ENCODE data around the gene MACROD2. TPM values are rescaled to one million over a fixed set of nuclear protein-coding genes. Genes with fewer than 3 reads are reported as not detected.

The MACROD2 gene
- total and polyA plus RNA-seq, 4 donors = 13.0 to 67.1 (median 20.7) TPM

- Histone ChIP-seq H3K9me3 (ENCODE audit: control insufficient read depth in 4 of 4, insufficient read depth in 3 of 4, low read length in 3 of 4) (peaks cover 0 to 3% (median 0%) of the 10 kb centered on the region in 4 donors), H3K27me3 (ENCODE audit: control insufficient read depth in 3 of 3, insufficient read depth in 3 of 3, low read length in 2 of 3) (no peaks in the 10 kb centered on the region), H3K4me1 (ENCODE audit: control insufficient read depth in 5 of 5, insufficient read depth in 5 of 5, low read length in 5 of 5) (no peaks in the 10 kb centered on the region), H3K36me3 (ENCODE audit: control insufficient read depth in 4 of 4, insufficient read depth in 4 of 4, low read length in 4 of 4) (no peaks in the 10 kb centered on the region), H3K9ac (ENCODE audit: insufficient read depth in 1 of 2, low read length in 2 of 2) (no peak overlapping the region), H3K27ac (ENCODE audit: low read depth in 1 of 2, low read length in 1 of 2) (no peak overlapping the region), H3K4me3 (no peak overlapping the region)
- TF ChIP-seq, protein P1, sequence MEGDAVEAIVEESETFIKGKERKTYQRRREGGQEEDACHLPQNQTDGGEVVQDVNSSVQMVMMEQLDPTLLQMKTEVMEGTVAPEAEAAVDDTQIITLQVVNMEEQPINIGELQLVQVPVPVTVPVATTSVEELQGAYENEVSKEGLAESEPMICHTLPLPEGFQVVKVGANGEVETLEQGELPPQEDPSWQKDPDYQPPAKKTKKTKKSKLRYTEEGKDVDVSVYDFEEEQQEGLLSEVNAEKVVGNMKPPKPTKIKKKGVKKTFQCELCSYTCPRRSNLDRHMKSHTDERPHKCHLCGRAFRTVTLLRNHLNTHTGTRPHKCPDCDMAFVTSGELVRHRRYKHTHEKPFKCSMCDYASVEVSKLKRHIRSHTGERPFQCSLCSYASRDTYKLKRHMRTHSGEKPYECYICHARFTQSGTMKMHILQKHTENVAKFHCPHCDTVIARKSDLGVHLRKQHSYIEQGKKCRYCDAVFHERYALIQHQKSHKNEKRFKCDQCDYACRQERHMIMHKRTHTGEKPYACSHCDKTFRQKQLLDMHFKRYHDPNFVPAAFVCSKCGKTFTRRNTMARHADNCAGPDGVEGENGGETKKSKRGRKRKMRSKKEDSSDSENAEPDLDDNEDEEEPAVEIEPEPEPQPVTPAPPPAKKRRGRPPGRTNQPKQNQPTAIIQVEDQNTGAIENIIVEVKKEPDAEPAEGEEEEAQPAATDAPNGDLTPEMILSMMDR (IDR thresholded peaks at IDR 0.05; ENCODE audit: control extremely low read depth, extremely low read depth) = no peak
- 91 to 92% methylated on average over 1 of the region's 1 CpG for WGBS, 2 donors
- DNase-seq = no peak
- no peak for ATAC-seq (ENCODE audit: insufficient read depth, low FRiP score)
Observed at GRCh38 chr20:14525426-14525825, 530.1 kb downstream of the MACROD2 start.

DNA sequence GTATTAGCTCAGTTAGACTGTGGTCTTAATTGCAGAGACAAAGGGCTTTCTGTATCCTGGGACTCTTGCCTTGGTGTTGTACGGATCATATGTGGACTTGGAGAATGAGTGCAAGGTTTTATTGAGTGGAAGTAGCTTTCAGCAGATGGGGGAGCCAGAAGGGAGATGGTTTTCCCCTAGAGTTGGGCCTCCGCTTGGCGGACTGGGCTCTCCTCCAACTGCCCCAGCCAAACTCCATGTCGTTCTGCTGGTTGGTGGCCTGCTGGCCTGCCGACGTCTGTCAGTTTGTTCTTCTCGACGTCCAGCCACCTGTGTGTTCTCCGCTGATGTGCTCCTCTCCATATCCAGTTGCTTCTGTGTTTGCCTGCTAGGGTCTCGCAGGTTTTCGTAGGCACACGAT lies 531.6 kb downstream of the MACROD2 start:
- Histone ChIP-seq H3K27ac (ENCODE audit: low read depth in 1 of 2, low read length in 1 of 2) (no peak overlapping the region), H3K36me3 (ENCODE audit: control insufficient read depth in 4 of 4, insufficient read depth in 4 of 4, low read length in 4 of 4) (no peaks in the 10 kb centered on the region), H3K9me3 (ENCODE audit: control insufficient read depth in 4 of 4, insufficient read depth in 3 of 4, low read length in 3 of 4) (peaks cover 0 to 3% (median 0%) of the 10 kb centered on the region in 4 donors), H3K27me3 (ENCODE audit: control insufficient read depth in 3 of 3, insufficient read depth in 3 of 3, low read length in 2 of 3) (no peaks in the 10 kb centered on the region), H3K4me3 (no peak overlapping the region), H3K4me1 (ENCODE audit: control insufficient read depth in 5 of 5, insufficient read depth in 5 of 5, low read length in 5 of 5) (no peaks in the 10 kb centered on the region), H3K9ac (ENCODE audit: insufficient read depth in 1 of 2, low read length in 2 of 2) (no peak overlapping the region)
- TF ChIP-seq, protein P1 (IDR thresholded peaks at IDR 0.05; ENCODE audit: control extremely low read depth, extremely low read depth) = no peak
- ATAC-seq (ENCODE audit: insufficient read depth, low FRiP score) (no peak), DNase-seq (no peak)
- 92 to 93% methylated on average over 12 of the region's 12 CpGs for WGBS, 2 donors

DNA sequence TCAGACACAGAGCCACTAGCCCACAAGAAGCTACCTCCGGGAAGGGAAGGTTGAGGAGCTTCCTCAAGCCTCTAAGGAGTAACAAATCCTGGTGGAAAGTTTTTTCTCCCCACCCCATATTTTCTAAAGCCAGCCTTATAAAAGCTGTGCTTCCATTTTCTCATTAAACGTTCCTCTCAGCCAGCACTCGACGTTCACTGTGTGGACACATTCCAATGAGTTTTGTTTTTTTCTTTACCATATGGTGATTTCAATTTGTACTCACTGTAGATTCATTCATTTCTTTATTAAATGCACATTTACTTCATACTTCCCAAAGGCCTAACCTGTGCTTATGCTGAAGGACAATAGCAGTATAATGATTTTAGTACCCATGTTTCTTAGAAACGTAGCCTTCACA lies 536.5 kb downstream of the MACROD2 start:
- TF ChIP-seq, protein P1 (IDR thresholded peaks at IDR 0.05; ENCODE audit: control extremely low read depth, extremely low read depth) = no peak
- H3K9ac ChIP-seq (ENCODE audit: insufficient read depth in 1 of 2, low read length in 2 of 2) = no peak overlapping the region
- no peak overlapping the region for H3K4me3 ChIP-seq
- no peaks in the 10 kb centered on the region for H3K9me3 ChIP-seq (ENCODE audit: control insufficient read depth in 4 of 4, insufficient read depth in 3 of 4, low read length in 3 of 4)
- H3K27me3 ChIP-seq (ENCODE audit: control insufficient read depth in 3 of 3, insufficient read depth in 3 of 3, low read length in 2 of 3) = no peaks in the 10 kb centered on the region
- ATAC-seq (ENCODE audit: insufficient read depth, low FRiP score) (no peak), DNase-seq (no peak)
- 80 to 87% methylated on average over 5 of the region's 5 CpGs for WGBS, 2 donors
- H3K27ac ChIP-seq (ENCODE audit: low read depth in 1 of 2, low read length in 1 of 2) = no peak overlapping the region
- H3K36me3 ChIP-seq (ENCODE audit: control insufficient read depth in 4 of 4, insufficient read depth in 4 of 4, low read length in 4 of 4) = no peaks in the 10 kb centered on the region
- no peaks in the 10 kb centered on the region for H3K4me1 ChIP-seq (ENCODE audit: control insufficient read depth in 5 of 5, insufficient read depth in 5 of 5, low read length in 5 of 5)

DNA sequence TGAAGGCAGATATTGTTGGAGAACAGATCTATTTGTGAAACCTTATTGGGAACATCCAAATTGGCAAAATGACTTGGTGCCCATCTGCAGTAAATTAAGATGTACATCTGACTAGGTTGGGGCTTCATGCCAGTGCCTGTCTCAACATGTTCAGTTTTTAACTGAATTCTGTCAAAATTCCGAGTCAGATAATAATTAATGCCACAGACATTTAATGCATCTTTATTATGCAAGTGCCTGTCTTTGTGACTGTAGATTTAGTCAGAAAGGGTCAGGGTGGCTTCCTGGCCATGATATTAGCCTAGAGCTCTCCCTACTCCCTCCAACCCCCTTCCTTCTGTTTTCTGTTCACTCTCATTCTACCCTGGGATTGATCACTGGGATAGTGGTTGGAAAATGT lies 541.4 kb downstream of the MACROD2 start:
- TF ChIP-seq, protein P1 (IDR thresholded peaks at IDR 0.05; ENCODE audit: control extremely low read depth, extremely low read depth) = no peak
- 79 to 83% methylated on average over 1 of the region's 1 CpG for WGBS, 2 donors
- DNase-seq = no peak
- H3K27ac ChIP-seq (ENCODE audit: low read depth in 1 of 2, low read length in 1 of 2) = no peak overlapping the region
- no peak for ATAC-seq (ENCODE audit: insufficient read depth, low FRiP score)
- no peaks in the 10 kb centered on the region for H3K36me3 ChIP-seq (ENCODE audit: control insufficient read depth in 4 of 4, insufficient read depth in 4 of 4, low read length in 4 of 4)
- H3K4me3 ChIP-seq = no peak overlapping the region
- no peaks in the 10 kb centered on the region for H3K27me3 ChIP-seq (ENCODE audit: control insufficient read depth in 3 of 3, insufficient read depth in 3 of 3, low read length in 2 of 3)
- no peaks in the 10 kb centered on the region for H3K9me3 ChIP-seq (ENCODE audit: control insufficient read depth in 4 of 4, insufficient read depth in 3 of 4, low read length in 3 of 4)
- H3K4me1 ChIP-seq (ENCODE audit: control insufficient read depth in 5 of 5, insufficient read depth in 5 of 5, low read length in 5 of 5) = no peaks in the 10 kb centered on the region
- no peak overlapping the region for H3K9ac ChIP-seq (ENCODE audit: insufficient read depth in 1 of 2, low read length in 2 of 2)

Data from lung (tissue), 12 donors.